Cardiac muscle cell (in vitro differentiated cells and primary cell): ENCODE results near the gene TPP1. TPM values are rescaled to one million over a fixed set of nuclear protein-coding genes. Genes with fewer than 3 reads are reported as not detected.

ENCODE experiments used
- DNase-seq, 2 donors: peaks; one replicate each; pipeline versions ENCODE4 v3.0.0 to v3.0.0-alpha.2; 2010 to 2017; ENCODE audit warnings: low read depth in 1 of 2, low spot score in 1 of 2
- H3K27ac ChIP-seq: fragments of 200-600 bp; sonication (generic); 2 replicates; pipeline ENCODE4 v1.5.1; 2016
- H3K27me3 ChIP-seq: fragments of 200-600 bp; sonication (generic); 2 replicates; pipeline ENCODE4 v1.6.0; 2016; ENCODE audit warnings: control low read depth
- H3K36me3 ChIP-seq: fragments of 200-600 bp; sonication (generic); 2 replicates; pipeline ENCODE4 v1.5.1; 2016; ENCODE audit warnings: control low read depth
- H3K4me1 ChIP-seq: fragments of 200-600 bp; sonication (generic); 2 replicates; pipeline ENCODE4 v1.8.1; 2017; ENCODE audit warnings: low read depth, mild to moderate bottlenecking, mixed run types
- H3K4me3 ChIP-seq: fragments of 200-600 bp; sonication (generic); 2 replicates; pipeline ENCODE4 v1.5.1; 2016; ENCODE audit warnings: mild to moderate bottlenecking
- H3K9me3 ChIP-seq: fragments of 200-600 bp; sonication (generic); 2 replicates; pipeline ENCODE4 v1.5.1; 2017; ENCODE audit warnings: low read depth, mild to moderate bottlenecking, control low read depth
- CTCF ChIP-seq: IDR thresholded peaks from 2 replicates; pipeline ENCODE4 v1.5.1; 2012; ENCODE audit warnings: low read depth, mild to moderate bottlenecking, low read length
- polyA plus RNA-seq: library from polyadenylated mRNA; unstranded; fragments of >200 nt; fragmentation: Nextera tagmentation; extraction: Ambion mirVana; gene quantifications from 2 replicates; pipeline ENCODE4 v1.2.1, GENCODE V29; 2016
- total RNA-seq: library from RNA; depleted of rRNA; stranded (reverse); fragments of >200 nt; gene quantifications from 2 replicates; pipeline ENCODE4 v1.2.3, GENCODE V29; 2016

TPP1 gene
- total and polyA plus RNA-seq, 2 experiments from 2014 or later, result 13.2 to 28.0 TPM

GRCh38 chr11:6607190-6607795 lies 11.9 kb downstream of the TPP1 start:
- no peak for DNase-seq
- H3K4me3 ChIP-seq, result peak overlapping the region; percentile 10
- no peaks in the 10 kb centered on the region for H3K27me3 ChIP-seq
- no peak for TF ChIP-seq CTCF
- peaks cover 34% of the 10 kb centered on the region for H3K36me3 ChIP-seq
- no peaks in the 10 kb centered on the region for H3K9me3 ChIP-seq
- peaks cover 31% of the 10 kb centered on the region for H3K4me1 ChIP-seq
- H3K27ac ChIP-seq, result peak overlapping the region; percentile 99

- DNase-seq, result peak; percentile 96
- Histone ChIP-seq H3K9me3 (no peaks in the 10 kb centered on the region), H3K4me1 (peaks cover 31% of the 10 kb centered on the region), H3K36me3 (peaks cover 34% of the 10 kb centered on the region), H3K4me3 (no peak overlapping the region), H3K27ac (peak overlapping the region; percentile 99), H3K27me3 (no peaks in the 10 kb centered on the region)
- TF ChIP-seq CTCF, result no peak
Measured at GRCh38 chr11:6606471-6607189, 12.6 kb downstream of the TPP1 start.

- Histone ChIP-seq H3K4me3 (peak overlapping the region; percentile 63), H3K27ac (peak overlapping the region; percentile 99), H3K4me1 (peaks cover 31% of the 10 kb centered on the region), H3K27me3 (no peaks in the 10 kb centered on the region), H3K9me3 (no peaks in the 10 kb centered on the region), H3K36me3 (peaks cover 35% of the 10 kb centered on the region)
- no peak for TF ChIP-seq CTCF
- no peak for DNase-seq
Measured at GRCh38 chr11:6604790-6605189, 14.4 kb downstream of the TPP1 start.

GRCh38 chr11:6604081-6604626 lies 15.1 kb downstream of the TPP1 start:
- Histone ChIP-seq H3K9me3 (no peaks in the 10 kb centered on the region), H3K4me3 (peak overlapping the region; percentile 63), H3K27me3 (no peaks in the 10 kb centered on the region), H3K27ac (peak overlapping the region; percentile 99), H3K4me1 (peaks cover 31% of the 10 kb centered on the region), H3K36me3 (peaks cover 34% of the 10 kb centered on the region)
- peak; percentile 76 to 82 for DNase-seq
- TF ChIP-seq CTCF, result peak; percentile 25

GRCh38 chr11:6603287-6604080 lies 15.7 kb downstream of the TPP1 start, which contains the start of the genes ILK and RRP8:
TSS of gene ILK (plus strand) at chr11:6603774. CDS start at chr11:6604272, 498 bp downstream.
TSS of gene RRP8 (minus strand) at chr11:6603616. CDS start at chr11:6603502, 114 bp downstream.
- Histone ChIP-seq H3K27me3 (no peaks in the 10 kb centered on the region), H3K27ac (peak within 1 kb of the TSS; percentile 99), H3K4me1 (peaks cover 34% of the 10 kb centered on the region), H3K36me3 (peaks cover 28% of the 10 kb centered on the region), H3K9me3 (no peaks in the 10 kb centered on the region), H3K4me3 (peak within 1 kb of the TSS; percentile 63)
- TF ChIP-seq CTCF, result no peak
- peak; percentile 93 to 96 for DNase-seq
